HepG2 (cell line): ENCODE results near the gene TMTC2. TPM values are rescaled to one million over a fixed set of nuclear protein-coding genes. Genes with fewer than 3 reads are reported as not detected.

Source experiments
- ATAC-seq: fragments of 200-7000 bp; cut with Tn5 transposase; 3 replicates; pipeline ENCODE4 v1.9.1; 2020; ENCODE audit warnings: mild to moderate bottlenecking, moderate library complexity
- BruUV-seq: library from RNA; stranded (reverse); fragments of 400-500 nt; replicated peaks from 2 replicates; lab custom pipeline; 2021; lab: Mats Ljungman, UMichigan
- CTCF ChIA-PET: fragments of 300-600 bp; formaldehyde crosslinking; extraction: SDS; loops from one replicate; lab custom pipeline; 2021; ENCODE audit warnings: low total read pairs, inconsistent platforms, low intra/inter-chr PET ratio; lab: Yijun Ruan, JAX
- POLR2A ChIA-PET: fragments of 350-600 bp; sonication (Branson Sonifier 250); formaldehyde crosslinking; loops from one replicate; lab custom pipeline; 2020; ENCODE audit warnings: antibody characterized with exemption, inconsistent platforms; lab: Yijun Ruan, JAX
- DNase-seq: peaks from one replicate; pipeline ENCODE4 v3.0.0-alpha.2; 2015; ENCODE audit warnings: low spot score
- FAIRE-seq: peaks from 3 replicates; lab custom pipeline; 2011; peaks lifted over from hg19 to GRCh38; lab: Jason Lieb, UNC
- H2AFZ ChIP-seq: one replicate; pipeline ENCODE4 v1.6.1; 2011; ENCODE audit warnings: low read length, inconsistent platforms
- H3K27ac ChIP-seq: fragments of 300-600 bp; 3 replicates; pipeline ENCODE4 v1.8.0; 2011; ENCODE audit warnings: mixed run types, mild to moderate bottlenecking, mixed read lengths, low read length, inconsistent platforms; ENCODE audit not compliant: insufficient read depth; ENCODE audit errors: extremely low read length
- H3K27me3 ChIP-seq, 2 experiments: fragments of 200-600 bp in 1 of 2; 2 replicates in 1 of 2; 3 replicates in 1 of 2; pipeline versions ENCODE4 v1.6.0 to v1.8.0; 2011; ENCODE audit warnings: low read length in 2 of 2, mild to moderate bottlenecking in 2 of 2, moderate library complexity in 2 of 2, inconsistent platforms in 1 of 2; ENCODE audit not compliant: insufficient read depth in 2 of 2, control insufficient read depth in 1 of 2
- H3K36me3 ChIP-seq, 2 experiments: fragments of 200-600 bp in 1 of 2; replicated peaks in 1 of 2; 2 replicates in 1 of 2; 3 replicates in 1 of 2; pipeline versions ENCODE4 v1.5.1 to v1.8.0; 2011; ENCODE audit warnings: low read length in 2 of 2, inconsistent platforms in 1 of 2; ENCODE audit not compliant: insufficient read depth in 2 of 2, control insufficient read depth in 1 of 2
- H3K4me1 ChIP-seq: 2 replicates; pipeline ENCODE4 v1.5.1; 2012; ENCODE audit warnings: low read length, inconsistent platforms; ENCODE audit not compliant: insufficient read depth
- H3K4me2 ChIP-seq: 2 replicates; pipeline ENCODE4 v1.6.0; 2011; ENCODE audit warnings: low read depth, low read length, inconsistent platforms
- H3K4me3 ChIP-seq, 3 experiments: fragments of 200-600 bp in 1 of 3; sonication (generic), shearing (Covaris generic) in 1 of 3; replicated peaks in 1 of 3; 2 replicates each; pipeline ENCODE4 v1.5.1; 2011 to 2016; ENCODE audit warnings: low read length in 3 of 3, inconsistent platforms in 2 of 3, low read depth in 2 of 3, mild to moderate bottlenecking in 2 of 3, control low read depth in 1 of 3, mixed read lengths in 1 of 3; ENCODE audit not compliant: insufficient read depth in 1 of 3
- H3K79me2 ChIP-seq: one replicate; pipeline ENCODE4 v1.6.1; 2011; ENCODE audit warnings: low read length, inconsistent platforms; ENCODE audit not compliant: insufficient read depth
- H3K9ac ChIP-seq: 2 replicates; pipeline ENCODE4 v1.6.0; 2011; ENCODE audit warnings: mild to moderate bottlenecking, low read depth, low read length, inconsistent platforms; ENCODE audit not compliant: insufficient read depth
- H3K9me3 ChIP-seq: 2 replicates; pipeline ENCODE4 v1.5.1; 2012; ENCODE audit warnings: mild to moderate bottlenecking, low read length
- H4K20me1 ChIP-seq: 2 replicates; pipeline ENCODE4 v1.6.0; 2011; ENCODE audit warnings: inconsistent platforms, mild to moderate bottlenecking, low read length, moderate library complexity; ENCODE audit not compliant: insufficient read depth
- GFI1 ChIP-seq: sonication (generic); formaldehyde crosslinking; IDR thresholded peaks from 2 replicates; pipeline ENCODE4 v1.5.0; 2020; ENCODE audit warnings: missing genetic modification reagents, mild to moderate bottlenecking, borderline replicate concordance
- JUN ChIP-seq: sonication (generic); formaldehyde crosslinking; IDR thresholded peaks from 2 replicates; pipeline ENCODE4 v1.4.0; 2020; ENCODE audit warnings: mild to moderate bottlenecking, missing genetic modification reagents
- PHF21A ChIP-seq: sonication (generic); formaldehyde crosslinking; IDR thresholded peaks from 2 replicates; pipeline ENCODE4 v1.5.0; 2020; ENCODE audit warnings: mild to moderate bottlenecking, missing genetic modification reagents
- PRMT3 ChIP-seq: sonication (generic); formaldehyde crosslinking; IDR thresholded peaks from 2 replicates; pipeline ENCODE4 v1.8.1; 2022; ENCODE audit warnings: low read depth, mild to moderate bottlenecking, moderate library complexity, missing genetic modification reagents, borderline replicate concordance
- TCF7 ChIP-seq: sonication (generic); IDR thresholded peaks from 2 replicates; pipeline ENCODE4 v1.6.1; 2016; ENCODE audit warnings: antibody characterized with exemption, low read depth
- TOPORS ChIP-seq: sonication (generic); formaldehyde crosslinking; IDR thresholded peaks from 2 replicates; pipeline ENCODE4 v1.8.0; 2023; ENCODE audit warnings: mild to moderate bottlenecking, missing genetic modification reagents
- ZFAT ChIP-seq: sonication (generic); formaldehyde crosslinking; conservative IDR thresholded peaks from 2 replicates; pipeline ENCODE4 v1.8.1; 2023; ENCODE audit warnings: missing genetic modification reagents, inconsistent platforms
- ZMYM3 ChIP-seq: sonication (generic); formaldehyde crosslinking; IDR thresholded peaks from 2 replicates; pipeline ENCODE4 v1.5.1; 2020; ENCODE audit warnings: mild to moderate bottlenecking, missing genetic modification reagents
- ZNF354B ChIP-seq: sonication (generic); formaldehyde crosslinking; IDR thresholded peaks from 2 replicates; pipeline ENCODE4 v1.8.0; 2022; ENCODE audit warnings: mild to moderate bottlenecking, missing genetic modification reagents
- WGBS: methylation state at CpG from one replicate; pipeline ENCODE4 v1.1.6; 2017; ENCODE audit warnings: low lambda C conversion rate; 5-methylcytosine and 5-hydroxymethylcytosine counted together
- in situ Hi-C: cut with HindIII; loops from 2 replicates; pipeline ENCODE4 v1.10.0; 2017; ENCODE audit warnings: low pct_unique_long_range_greater_than_20kb; ENCODE audit not compliant: extremely low pct_ligation_motif_present
- intact Hi-C: fragments of 100-400 bp; cut with micrococcal nuclease; formaldehyde crosslinking; loops from one replicate; pipeline ENCODE4 v1.10.0; 2022; ENCODE audit not compliant: unreplicated experiment
- polyA plus RNA-seq, 8 experiments: library from polyadenylated mRNA; depleted of rRNA in 3 of 8; stranded (reverse) in 7 of 8; unstranded in 1 of 8; fragments of >200 nt; fragmentation: Illumina TruSeq in 4 of 8; extraction: Trizol in 4 of 8; gene quantifications; 2 replicates each; pipeline versions ENCODE4 v1.2.1 to v1.2.3, GENCODE V29; 2011 to 2016; ENCODE audit warnings: low read depth in 4 of 8, missing spikeins in 1 of 8, mixed read lengths in 1 of 8; ENCODE audit not compliant: insufficient read depth in 1 of 8
- total RNA-seq, 5 experiments: library from RNA; depleted of rRNA; stranded (reverse); fragments of >200 nt; fragmentation: Illumina TruSeq; extraction: Trizol; gene quantifications; 2 replicates each; pipeline ENCODE4 v1.2.3, GENCODE V29; 2016; ENCODE audit warnings: low read depth in 1 of 5
- TF ChIP-seq, protein P1 (sequence below): sonication (generic); formaldehyde crosslinking; IDR thresholded peaks from 2 replicates; pipeline ENCODE4 v1.4.0; 2020; ENCODE audit warnings: missing genetic modification reagents

Gene TMTC2
- total and polyA plus RNA-seq, 2 of the 13 experiments (the other 11 are each of a cell fraction or from before 2014, with no cell fraction given), result 0.55 to 0.63 TPM

DNA sequence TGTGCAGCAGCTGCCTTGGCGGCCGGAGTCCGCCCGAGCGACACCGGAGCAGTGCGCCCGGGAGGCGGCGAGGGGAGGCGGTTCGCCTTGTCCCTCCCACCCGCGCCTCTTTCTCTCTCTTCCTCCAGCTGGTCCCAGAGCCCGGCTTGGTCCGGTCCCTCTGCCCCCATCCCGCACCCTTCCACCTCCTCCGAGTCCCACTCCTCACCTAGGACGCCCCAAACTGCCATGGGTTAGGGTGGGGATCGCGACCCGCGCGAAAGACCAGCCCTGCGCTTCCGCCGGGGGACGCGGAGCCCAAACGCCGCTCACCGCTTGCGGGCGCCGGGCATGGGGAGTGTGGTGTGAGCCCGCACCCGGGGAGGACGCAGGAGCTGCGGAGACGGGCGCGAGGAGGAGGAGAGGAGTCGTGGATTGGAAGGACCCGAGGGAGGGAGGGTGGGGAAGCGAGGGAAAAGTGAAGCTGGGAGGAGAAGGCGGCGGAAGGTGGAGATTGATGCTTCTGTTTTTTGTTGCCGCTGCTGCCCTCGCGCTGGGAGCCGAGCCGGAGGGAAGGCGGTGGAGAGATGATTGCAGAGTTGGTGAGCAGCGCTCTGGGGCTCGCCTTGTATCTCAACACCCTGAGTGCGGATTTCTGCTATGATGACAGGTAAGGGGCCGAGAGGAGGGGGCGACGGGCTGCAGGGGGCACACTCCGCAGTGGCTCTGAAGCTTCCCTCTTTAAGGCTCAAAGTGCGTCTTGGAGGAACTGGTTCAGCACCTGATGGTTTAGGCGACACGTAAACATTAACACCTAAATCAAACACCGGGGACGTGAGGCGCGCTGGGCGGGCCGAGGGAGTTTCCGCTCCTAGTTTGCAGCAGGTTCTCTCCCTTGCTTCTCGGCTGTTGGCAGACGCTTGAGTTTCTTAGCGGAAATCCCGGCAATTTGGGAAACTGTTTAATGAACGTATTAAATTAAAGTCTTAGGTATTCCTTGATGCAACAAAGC, 610 bp downstream of the TMTC2 start (continued):
- TF ChIP-seq, protein P1, sequence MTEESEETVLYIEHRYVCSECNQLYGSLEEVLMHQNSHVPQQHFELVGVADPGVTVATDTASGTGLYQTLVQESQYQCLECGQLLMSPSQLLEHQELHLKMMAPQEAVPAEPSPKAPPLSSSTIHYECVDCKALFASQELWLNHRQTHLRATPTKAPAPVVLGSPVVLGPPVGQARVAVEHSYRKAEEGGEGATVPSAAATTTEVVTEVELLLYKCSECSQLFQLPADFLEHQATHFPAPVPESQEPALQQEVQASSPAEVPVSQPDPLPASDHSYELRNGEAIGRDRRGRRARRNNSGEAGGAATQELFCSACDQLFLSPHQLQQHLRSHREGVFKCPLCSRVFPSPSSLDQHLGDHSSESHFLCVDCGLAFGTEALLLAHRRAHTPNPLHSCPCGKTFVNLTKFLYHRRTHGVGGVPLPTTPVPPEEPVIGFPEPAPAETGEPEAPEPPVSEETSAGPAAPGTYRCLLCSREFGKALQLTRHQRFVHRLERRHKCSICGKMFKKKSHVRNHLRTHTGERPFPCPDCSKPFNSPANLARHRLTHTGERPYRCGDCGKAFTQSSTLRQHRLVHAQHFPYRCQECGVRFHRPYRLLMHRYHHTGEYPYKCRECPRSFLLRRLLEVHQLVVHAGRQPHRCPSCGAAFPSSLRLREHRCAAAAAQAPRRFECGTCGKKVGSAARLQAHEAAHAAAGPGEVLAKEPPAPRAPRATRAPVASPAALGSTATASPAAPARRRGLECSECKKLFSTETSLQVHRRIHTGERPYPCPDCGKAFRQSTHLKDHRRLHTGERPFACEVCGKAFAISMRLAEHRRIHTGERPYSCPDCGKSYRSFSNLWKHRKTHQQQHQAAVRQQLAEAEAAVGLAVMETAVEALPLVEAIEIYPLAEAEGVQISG (CRISPR knock-in tag), result no peak
- TF ChIP-seq JUN (CRISPR knock-in tag), result no peak
- no peak for TF ChIP-seq ZNF354B (CRISPR knock-in tag)

DNA sequence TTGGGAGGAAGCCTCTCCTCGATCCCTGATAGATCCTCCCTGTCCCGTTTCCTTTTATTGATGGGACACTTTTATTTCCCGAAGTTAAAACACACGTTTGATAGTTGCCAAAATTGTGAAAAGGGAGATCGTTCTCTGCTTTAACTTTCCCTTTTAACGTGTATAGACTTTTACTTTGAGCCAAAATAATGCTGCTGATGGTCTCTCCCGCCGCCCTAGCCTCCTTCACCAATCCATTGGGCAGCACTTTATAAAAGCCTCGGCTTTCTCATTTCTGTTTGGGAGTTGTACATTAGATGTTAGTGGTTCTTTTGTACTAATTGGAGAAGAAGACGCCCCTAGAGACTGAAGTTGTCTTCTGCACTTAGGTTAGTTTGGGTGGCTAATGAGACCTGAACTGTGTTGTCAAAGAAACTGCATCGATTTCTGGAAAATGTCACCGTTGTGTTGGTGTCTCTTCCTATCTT, 1.4 kb downstream of the TMTC2 start:
- TF ChIP-seq TOPORS (CRISPR knock-in tag) (no peak), PHF21A (CRISPR knock-in tag) (0 out of 2 replicates have a peak, but pooled peaks have one; percentile 3), ZFAT (CRISPR knock-in tag) (no peak), TCF7 (no peak), ZMYM3 (CRISPR knock-in tag) (no peak), GFI1 (CRISPR knock-in tag) (no peak), PRMT3 (CRISPR knock-in tag) (no peak)
- intact Hi-C loops, result no loop called here
- Histone ChIP-seq H3K27me3 (peaks cover 0 to 3% of the 10 kb centered on the region in 2 experiments; a peak in 2 of 5 replicates), H3K9ac (no peak overlapping the region), H3K4me1 (peaks cover 19% of the 10 kb centered on the region), H3K27ac (no peak overlapping the region), H2AFZ (peak overlapping the region; percentile 46), H3K4me2 (peak overlapping the region; percentile 99), H3K79me2 (no peaks in the 10 kb centered on the region), H3K36me3 (no peaks in the 10 kb centered on the region), H3K4me3 (peak overlapping the region; percentile 76 to 91 (median 82)), H4K20me1 (no peaks in the 10 kb centered on the region), H3K9me3 (no peaks in the 10 kb centered on the region)
- no peak for ATAC-seq
- no peak for DNase-seq
- FAIRE-seq, result no peak
- 4% methylated on average over 12 of the region's 12 CpGs for WGBS
- POLR2A ChIA-PET, result interaction anchor here (2.4 kb wide), 1 partner anchor 53 kb away, joined by 8 read pairs; no protein-coding TSS in a partner anchor
- no TSS peak for BruUV-seq
- CTCF ChIA-PET, result no interaction called here
- in situ Hi-C loops, result loop anchor here (5.0 to 25.0 kb wide), 2 partner anchors 1124 to 1819 kb away; no protein-coding TSS in a partner anchor
